GM23338 (cell line): ENCODE measurements around the gene NYAP2. TPM values are rescaled to one million over a fixed set of nuclear protein-coding genes. Genes with fewer than 3 reads are reported as not detected.

Experiments
- ATAC-seq: fragments of 200-7000 bp; cut with Tn5 transposase; 3 replicates; pipeline ENCODE4 v1.9.1; 2020
- DNase-seq: peaks from one replicate; pipeline ENCODE4 v3.0.0-alpha.2; 2015; ENCODE audit warnings: low spot score
- H2AFZ ChIP-seq: fragments of 200-600 bp; sonication (generic); 2 replicates; pipeline ENCODE4 v1.8.0; 2016; ENCODE audit warnings: antibody characterized with exemption, mild to moderate bottlenecking, moderate library complexity
- H3F3A ChIP-seq: fragments of 200-600 bp; sonication (generic); replicated peaks from 2 replicates; pipeline ENCODE4 v1.8.0; 2017; ENCODE audit warnings: antibody characterized with exemption, mixed run types, low read depth
- H3K27ac ChIP-seq: fragments of 200-600 bp; sonication (generic); 2 replicates; pipeline ENCODE4 v1.6.1; 2016; ENCODE audit warnings: low read depth
- H3K27me3 ChIP-seq: fragments of 200-600 bp; sonication (generic); 2 replicates; pipeline ENCODE4 v1.8.0; 2016; ENCODE audit warnings: mild to moderate bottlenecking, mixed run types, moderate library complexity; ENCODE audit not compliant: insufficient read depth
- H3K36me3 ChIP-seq: fragments of 200-600 bp; sonication (generic); 2 replicates; pipeline ENCODE4 v1.8.0; 2016; ENCODE audit warnings: mild to moderate bottlenecking; ENCODE audit not compliant: insufficient read depth
- H3K4me1 ChIP-seq: fragments of 200-600 bp; sonication (generic); 2 replicates; pipeline ENCODE4 v1.8.0; 2016; ENCODE audit warnings: mild to moderate bottlenecking, moderate library complexity; ENCODE audit not compliant: insufficient read depth
- H3K4me2 ChIP-seq: fragments of 200-600 bp; sonication (generic); 2 replicates; pipeline ENCODE4 v1.7.1; 2017; ENCODE audit warnings: mixed run types
- H3K4me3 ChIP-seq: fragments of 200-600 bp; sonication (generic); 2 replicates; pipeline ENCODE4 v1.6.1; 2016; ENCODE audit warnings: mixed run types
- H3K79me2 ChIP-seq: fragments of 200-600 bp; sonication (generic); replicated peaks from 2 replicates; pipeline ENCODE4 v1.8.0; 2017; ENCODE audit warnings: mild to moderate bottlenecking; ENCODE audit not compliant: insufficient read depth
- H3K9me2 ChIP-seq: fragments of 200-600 bp; sonication (generic); 2 replicates; pipeline ENCODE4 v1.8.0; 2017; ENCODE audit not compliant: insufficient read depth
- H4K20me1 ChIP-seq: fragments of 200-600 bp; sonication (generic); replicated peaks from 2 replicates; pipeline ENCODE4 v1.8.0; 2017; ENCODE audit warnings: mild to moderate bottlenecking; ENCODE audit not compliant: insufficient read depth
- H3K27ac Mint-ChIP-seq: 2 replicates; pipeline ENCODE4 v1.8.0; 2020; ENCODE audit warnings: inconsistent platforms, mild to moderate bottlenecking, moderate library complexity, mixed read lengths
- H3K27me3 Mint-ChIP-seq: 3 replicates; pipeline ENCODE4 v1.8.0; 2022; ENCODE audit warnings: low read depth, mild to moderate bottlenecking, moderate library complexity, mixed read lengths, inconsistent platforms; ENCODE audit not compliant: insufficient read depth, poor library complexity
- H3K36me3 Mint-ChIP-seq: 3 replicates; pipeline ENCODE4 v1.8.0; 2021; ENCODE audit warnings: low read depth, mild to moderate bottlenecking, inconsistent platforms, moderate library complexity, mixed read lengths
- H3K4me1 Mint-ChIP-seq: 3 replicates; pipeline ENCODE4 v1.8.0; 2020; ENCODE audit warnings: mild to moderate bottlenecking, inconsistent platforms, mixed read lengths
- H3K4me3 Mint-ChIP-seq: 3 replicates; pipeline ENCODE4 v1.8.0; 2021; ENCODE audit warnings: moderate library complexity, mild to moderate bottlenecking, inconsistent platforms, mixed read lengths
- H3K9me3 Mint-ChIP-seq: 3 replicates; pipeline ENCODE4 v1.8.0; 2020; ENCODE audit warnings: moderate library complexity, mild to moderate bottlenecking, inconsistent platforms, mixed read lengths
- CREB1 ChIP-seq: fragments of 250-450 bp; sonication (Bioruptor Pico); IDR thresholded peaks from 2 replicates; pipeline ENCODE4 v1.5.0; 2020; ENCODE audit warnings: low read depth, mild to moderate bottlenecking, moderate library complexity
- ETS1 ChIP-seq: IDR thresholded peaks from 2 replicates; pipeline ENCODE4 v1.6.1; 2016; ENCODE audit warnings: antibody characterized with exemption
- EZH2phosphoT487 ChIP-seq: fragments of 200-600 bp; sonication (generic); IDR thresholded peaks from one replicate; pipeline ENCODE4 v1.8.1; 2018; ENCODE audit warnings: antibody characterized with exemption; ENCODE audit not compliant: unreplicated experiment
- JUNB ChIP-seq: IDR thresholded peaks from one replicate; pipeline ENCODE4 v1.6.1; 2016; ENCODE audit warnings: antibody characterized with exemption; ENCODE audit not compliant: unreplicated experiment
- NANOG ChIP-seq: IDR thresholded peaks from 2 replicates; pipeline ENCODE4 v1.6.1; 2016; ENCODE audit warnings: antibody characterized with exemption, borderline replicate concordance
- POLR2AphosphoS5 ChIP-seq: IDR thresholded peaks from 2 replicates; pipeline ENCODE4 v1.6.1; 2016; ENCODE audit warnings: antibody characterized with exemption, low read depth
- REST ChIP-seq: IDR thresholded peaks from one replicate; pipeline ENCODE4 v1.6.1; 2018; ENCODE audit warnings: antibody characterized with exemption; ENCODE audit not compliant: unreplicated experiment
- STAT1 ChIP-seq: IDR thresholded peaks from one replicate; pipeline ENCODE4 v1.6.1; 2016; ENCODE audit warnings: antibody characterized with exemption; ENCODE audit not compliant: unreplicated experiment
- ZNF114 ChIP-seq: fragments of 250-450 bp; sonication (Bioruptor Pico); IDR thresholded peaks from 2 replicates; pipeline ENCODE4 v1.5.0; 2020; ENCODE audit warnings: mild to moderate bottlenecking, moderate library complexity
- ZNF331 ChIP-seq: fragments of 250-450 bp; sonication (Bioruptor Pico); IDR thresholded peaks from 2 replicates; pipeline ENCODE4 v1.5.0; 2020; ENCODE audit warnings: low read depth, mild to moderate bottlenecking, moderate library complexity
- polyA plus RNA-seq: library from polyadenylated mRNA; unstranded; fragments of >200 nt; fragmentation: Nextera tagmentation; extraction: Ambion mirVana; gene quantifications from 2 replicates; pipeline ENCODE4 v1.2.1, GENCODE V29; 2016
- total RNA-seq: library from RNA; depleted of rRNA; stranded (reverse); fragments of >200 nt; shearing (Covaris generic); gene quantifications from 2 replicates; pipeline ENCODE4 v1.2.3, GENCODE V29; 2014
- TF ChIP-seq, protein P1 (sequence below), 2 experiments: fragments of 200-600 bp in 1 of 2; sonication (generic) in 1 of 2; conservative IDR thresholded peaks; 2 replicates each; pipeline versions ENCODE4 v1.5.1 to v1.6.1; 2016 to 2017; ENCODE audit warnings: antibody characterized with exemption in 2 of 2, low read depth in 2 of 2, mild to moderate bottlenecking in 2 of 2, moderate library complexity in 1 of 2
- TF ChIP-seq, protein P2 (sequence below): fragments of 250-450 bp; sonication (Bioruptor Pico); IDR thresholded peaks from 2 replicates; pipeline ENCODE4 v1.5.0; 2020; ENCODE audit warnings: mild to moderate bottlenecking, moderate library complexity

Gene NYAP2
- total and polyA plus RNA-seq, 2 experiments from 2014 or later: not detected

DNA sequence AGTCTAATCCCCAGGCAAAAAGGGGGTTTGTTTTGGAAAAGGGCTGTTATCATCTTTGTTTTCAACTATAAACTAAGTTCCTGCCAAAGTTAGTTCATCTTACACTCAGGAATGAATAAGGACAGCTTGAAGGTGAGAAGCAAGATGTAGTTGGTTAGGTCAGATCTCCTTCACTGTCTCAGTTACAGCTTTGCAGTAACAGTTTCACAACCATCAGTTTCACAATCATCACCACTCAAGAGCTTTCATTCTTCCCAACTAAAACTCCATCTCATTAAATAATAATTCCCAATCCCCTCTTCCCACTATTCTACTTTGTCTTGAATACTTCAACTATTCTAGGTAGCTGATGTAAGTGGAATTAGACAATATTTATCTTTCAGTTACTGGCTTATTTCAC, 200.9 kb downstream of the NYAP2 start:
- H3K4me3 ChIP-seq: no peak overlapping the region
- peaks cover 8% of the 10 kb centered on the region; the same call in 1 of the 2 replicates for H3K36me3 ChIP-seq
- no peaks in the 10 kb centered on the region for H3K4me1 ChIP-seq
- no peak overlapping the region for H3K4me2 ChIP-seq
- no peaks in the 10 kb centered on the region for H3K27me3 ChIP-seq
- H3K36me3 Mint-ChIP-seq: peaks cover 6% of the 10 kb centered on the region
- no peaks in the 10 kb centered on the region for H3F3A ChIP-seq
- TF ChIP-seq ZNF331 (CRISPR knock-in tag): no peak
- TF ChIP-seq CREB1 (CRISPR knock-in tag): no peak
- no peak for TF ChIP-seq ETS1
- no peak for TF ChIP-seq EZH2phosphoT487
- TF ChIP-seq, protein P1, sequence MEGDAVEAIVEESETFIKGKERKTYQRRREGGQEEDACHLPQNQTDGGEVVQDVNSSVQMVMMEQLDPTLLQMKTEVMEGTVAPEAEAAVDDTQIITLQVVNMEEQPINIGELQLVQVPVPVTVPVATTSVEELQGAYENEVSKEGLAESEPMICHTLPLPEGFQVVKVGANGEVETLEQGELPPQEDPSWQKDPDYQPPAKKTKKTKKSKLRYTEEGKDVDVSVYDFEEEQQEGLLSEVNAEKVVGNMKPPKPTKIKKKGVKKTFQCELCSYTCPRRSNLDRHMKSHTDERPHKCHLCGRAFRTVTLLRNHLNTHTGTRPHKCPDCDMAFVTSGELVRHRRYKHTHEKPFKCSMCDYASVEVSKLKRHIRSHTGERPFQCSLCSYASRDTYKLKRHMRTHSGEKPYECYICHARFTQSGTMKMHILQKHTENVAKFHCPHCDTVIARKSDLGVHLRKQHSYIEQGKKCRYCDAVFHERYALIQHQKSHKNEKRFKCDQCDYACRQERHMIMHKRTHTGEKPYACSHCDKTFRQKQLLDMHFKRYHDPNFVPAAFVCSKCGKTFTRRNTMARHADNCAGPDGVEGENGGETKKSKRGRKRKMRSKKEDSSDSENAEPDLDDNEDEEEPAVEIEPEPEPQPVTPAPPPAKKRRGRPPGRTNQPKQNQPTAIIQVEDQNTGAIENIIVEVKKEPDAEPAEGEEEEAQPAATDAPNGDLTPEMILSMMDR (conservative IDR thresholded peaks at IDR 0.05; ENCODE audit: low read depth in 2 of 2): no peak
- no peak for TF ChIP-seq JUNB
- TF ChIP-seq NANOG: no peak
- TF ChIP-seq, protein P2, sequence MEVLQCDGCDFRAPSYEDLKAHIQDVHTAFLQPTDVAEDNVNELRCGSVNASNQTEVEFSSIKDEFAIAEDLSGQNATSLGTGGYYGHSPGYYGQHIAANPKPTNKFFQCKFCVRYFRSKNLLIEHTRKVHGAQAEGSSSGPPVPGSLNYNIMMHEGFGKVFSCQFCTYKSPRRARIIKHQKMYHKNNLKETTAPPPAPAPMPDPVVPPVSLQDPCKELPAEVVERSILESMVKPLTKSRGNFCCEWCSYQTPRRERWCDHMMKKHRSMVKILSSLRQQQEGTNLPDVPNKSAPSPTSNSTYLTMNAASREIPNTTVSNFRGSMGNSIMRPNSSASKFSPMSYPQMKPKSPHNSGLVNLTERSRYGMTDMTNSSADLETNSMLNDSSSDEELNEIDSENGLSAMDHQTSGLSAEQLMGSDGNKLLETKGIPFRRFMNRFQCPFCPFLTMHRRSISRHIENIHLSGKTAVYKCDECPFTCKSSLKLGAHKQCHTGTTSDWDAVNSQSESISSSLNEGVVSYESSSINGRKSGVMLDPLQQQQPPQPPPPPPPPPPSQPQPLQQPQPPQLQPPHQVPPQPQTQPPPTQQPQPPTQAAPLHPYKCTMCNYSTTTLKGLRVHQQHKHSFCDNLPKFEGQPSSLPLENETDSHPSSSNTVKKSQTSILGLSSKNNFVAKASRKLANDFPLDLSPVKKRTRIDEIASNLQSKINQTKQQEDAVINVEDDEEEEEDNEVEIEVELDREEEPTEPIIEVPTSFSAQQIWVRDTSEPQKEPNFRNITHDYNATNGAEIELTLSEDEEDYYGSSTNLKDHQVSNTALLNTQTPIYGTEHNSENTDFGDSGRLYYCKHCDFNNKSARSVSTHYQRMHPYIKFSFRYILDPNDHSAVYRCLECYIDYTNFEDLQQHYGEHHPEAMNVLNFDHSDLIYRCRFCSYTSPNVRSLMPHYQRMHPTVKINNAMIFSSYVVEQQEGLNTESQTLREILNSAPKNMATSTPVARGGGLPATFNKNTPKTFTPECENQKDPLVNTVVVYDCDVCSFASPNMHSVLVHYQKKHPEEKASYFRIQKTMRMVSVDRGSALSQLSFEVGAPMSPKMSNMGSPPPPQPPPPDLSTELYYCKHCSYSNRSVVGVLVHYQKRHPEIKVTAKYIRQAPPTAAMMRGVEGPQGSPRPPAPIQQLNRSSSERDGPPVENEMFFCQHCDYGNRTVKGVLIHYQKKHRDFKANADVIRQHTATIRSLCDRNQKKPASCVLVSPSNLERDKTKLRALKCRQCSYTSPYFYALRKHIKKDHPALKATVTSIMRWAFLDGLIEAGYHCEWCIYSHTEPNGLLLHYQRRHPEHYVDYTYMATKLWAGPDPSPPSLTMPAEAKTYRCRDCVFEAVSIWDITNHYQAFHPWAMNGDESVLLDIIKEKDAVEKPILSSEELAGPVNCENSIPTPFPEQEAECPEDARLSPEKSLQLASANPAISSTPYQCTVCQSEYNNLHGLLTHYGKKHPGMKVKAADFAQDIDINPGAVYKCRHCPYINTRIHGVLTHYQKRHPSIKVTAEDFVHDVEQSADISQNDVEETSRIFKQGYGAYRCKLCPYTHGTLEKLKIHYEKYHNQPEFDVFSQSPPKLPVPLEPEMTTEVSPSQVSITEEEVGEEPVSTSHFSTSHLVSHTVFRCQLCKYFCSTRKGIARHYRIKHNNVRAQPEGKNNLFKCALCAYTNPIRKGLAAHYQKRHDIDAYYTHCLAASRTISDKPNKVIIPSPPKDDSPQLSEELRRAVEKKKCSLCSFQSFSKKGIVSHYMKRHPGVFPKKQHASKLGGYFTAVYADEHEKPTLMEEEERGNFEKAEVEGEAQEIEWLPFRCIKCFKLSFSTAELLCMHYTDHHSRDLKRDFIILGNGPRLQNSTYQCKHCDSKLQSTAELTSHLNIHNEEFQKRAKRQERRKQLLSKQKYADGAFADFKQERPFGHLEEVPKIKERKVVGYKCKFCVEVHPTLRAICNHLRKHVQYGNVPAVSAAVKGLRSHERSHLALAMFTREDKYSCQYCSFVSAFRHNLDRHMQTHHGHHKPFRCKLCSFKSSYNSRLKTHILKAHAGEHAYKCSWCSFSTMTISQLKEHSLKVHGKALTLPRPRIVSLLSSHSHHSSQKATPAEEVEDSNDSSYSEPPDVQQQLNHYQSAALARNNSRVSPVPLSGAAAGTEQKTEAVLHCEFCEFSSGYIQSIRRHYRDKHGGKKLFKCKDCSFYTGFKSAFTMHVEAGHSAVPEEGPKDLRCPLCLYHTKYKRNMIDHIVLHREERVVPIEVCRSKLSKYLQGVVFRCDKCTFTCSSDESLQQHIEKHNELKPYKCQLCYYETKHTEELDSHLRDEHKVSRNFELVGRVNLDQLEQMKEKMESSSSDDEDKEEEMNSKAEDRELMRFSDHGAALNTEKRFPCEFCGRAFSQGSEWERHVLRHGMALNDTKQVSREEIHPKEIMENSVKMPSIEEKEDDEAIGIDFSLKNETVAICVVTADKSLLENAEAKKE (CRISPR knock-in tag): no peak
- no peak for TF ChIP-seq ZNF114 (CRISPR knock-in tag)
- TF ChIP-seq REST: no peak
- no peak for TF ChIP-seq STAT1
- TF ChIP-seq POLR2AphosphoS5: no peak
- no peak overlapping the region for H2AFZ ChIP-seq
- peaks cover 4% of the 10 kb centered on the region for H3K27me3 Mint-ChIP-seq
- no peaks in the 10 kb centered on the region for H3K4me1 Mint-ChIP-seq
- H4K20me1 ChIP-seq: no peaks in the 10 kb centered on the region
- no peaks in the 10 kb centered on the region for H3K9me2 ChIP-seq
- H3K27ac ChIP-seq: no peak overlapping the region
- H3K79me2 ChIP-seq: no peaks in the 10 kb centered on the region
- DNase-seq (no peak), ATAC-seq (no peak)
- no peak overlapping the region for H3K4me3 Mint-ChIP-seq
- no peak overlapping the region for H3K27ac Mint-ChIP-seq
- peaks cover 12% of the 10 kb centered on the region for H3K9me3 Mint-ChIP-seq
